Uterus (tissue), 4 donors: ENCODE measurements around the gene LPP. TPM values are rescaled to one million over a fixed set of nuclear protein-coding genes. Genes with fewer than 3 reads are reported as not detected.

ENCODE experiments used
- DNase-seq, 2 donors: peaks; one replicate each; pipeline ENCODE4 v3.0.0-alpha.2; 2019 to 2020
- H3K27ac ChIP-seq, 2 donors: fragments of 200-600 bp; sonication (generic); 1 replicate in 1 of 2; 2 replicates in 1 of 2; pipeline ENCODE4 v1.5.1; 2016 to 2018
- H3K27me3 ChIP-seq, 2 donors: fragments of 200-600 bp; sonication (generic); one replicate each; pipeline ENCODE4 v1.5.1; 2018 to 2019; ENCODE audit warnings: control low read depth in 1 of 2
- H3K36me3 ChIP-seq, 2 donors: fragments of 200-600 bp; sonication (generic); one replicate each; pipeline ENCODE4 v1.5.1; 2019; ENCODE audit warnings: control low read depth in 1 of 2
- H3K4me1 ChIP-seq, 2 donors: fragments of 200-600 bp; sonication (generic); one replicate each; pipeline ENCODE4 v1.5.1; 2018 to 2019; ENCODE audit warnings: control low read depth in 1 of 2
- H3K4me3 ChIP-seq, 2 donors: fragments of 200-600 bp; sonication (generic); 1 replicate in 1 of 2; 2 replicates in 1 of 2; pipeline ENCODE4 v1.5.1; 2018 to 2019; ENCODE audit warnings: mild to moderate bottlenecking in 1 of 2
- H3K9me3 ChIP-seq, 2 donors: fragments of 200-600 bp; sonication (generic); one replicate each; pipeline ENCODE4 v1.5.1; 2019; ENCODE audit warnings: control low read depth in 1 of 2
- CTCF ChIP-seq, 4 experiments: fragments of 200-600 bp in 2 of 4; fragments of 450-650 bp in 2 of 4; sonication (generic) in 2 of 4; IDR thresholded peaks; one replicate each; pipeline ENCODE4 v1.5.1; 2016 to 2019; ENCODE audit warnings: antibody characterized with exemption in 4 of 4, mild to moderate bottlenecking in 2 of 4, moderate library complexity in 1 of 4
- POLR2A ChIP-seq, 2 donors: fragments of 450-650 bp; IDR thresholded peaks; one replicate each; pipeline ENCODE4 v1.6.1; 2016; ENCODE audit warnings: antibody characterized with exemption in 2 of 2, mild to moderate bottlenecking in 1 of 2, moderate library complexity in 1 of 2
- intact Hi-C: fragments of 100-400 bp; cut with DNase I; formaldehyde crosslinking; loops from one replicate; pipeline ENCODE4 v1.15.1; 2023; ENCODE audit warnings: low total_unique reads
- total RNA-seq, 4 donors: library from RNA; depleted of rRNA in 3 of 4; stranded (reverse); fragments of >200 nt in 3 of 4; gene quantifications; one replicate each; pipeline versions ENCODE4 v1.1.0 to v1.2.4, GENCODE V29; 2014 to 2023
- donor health status: DM: yes; HTN: yes; CAD: no.

The LPP gene
- total RNA-seq, 4 donors from 2014 or later: 180 to 1,374 (median 712) TPM

- Histone ChIP-seq H3K27ac (no peak overlapping the region), H3K4me1 (peaks cover 0 to 4% of the 10 kb centered on the region in 2 donors), H3K36me3 (no peaks in the 10 kb centered on the region), H3K27me3 (no peaks in the 10 kb centered on the region), H3K9me3 (no peaks in the 10 kb centered on the region), H3K4me3 (no peak overlapping the region)
- intact Hi-C loops: no loop called here
- TF ChIP-seq CTCF (IDR thresholded peaks at IDR 0.05): no peak
- TF ChIP-seq POLR2A (IDR thresholded peaks at IDR 0.05): no peak
- DNase-seq: no peak
Observed at GRCh38 chr3:188490416-188490815, 336.5 kb downstream of the LPP start.

GRCh38 chr3:188491276-188491687, 337.3 kb downstream of the LPP start:
- peaks cover 0 to 4% of the 10 kb centered on the region in 2 donors for H3K4me1 ChIP-seq
- H3K36me3 ChIP-seq: no peaks in the 10 kb centered on the region
- no peak for TF ChIP-seq CTCF (IDR thresholded peaks at IDR 0.05)
- no peak for TF ChIP-seq POLR2A (IDR thresholded peaks at IDR 0.05)
- H3K27ac ChIP-seq: peak overlapping the region in 1 of 2 donors; percentile 34
- DNase-seq: no peak
- intact Hi-C loops: no loop called here
- no peaks in the 10 kb centered on the region for H3K27me3 ChIP-seq
- H3K4me3 ChIP-seq: no peak overlapping the region
- H3K9me3 ChIP-seq: no peaks in the 10 kb centered on the region

GRCh38 chr3:188496390-188496789, 342.4 kb downstream of the LPP start:
- intact Hi-C loops: no loop called here
- H3K9me3 ChIP-seq: no peaks in the 10 kb centered on the region
- H3K27ac ChIP-seq: no peak overlapping the region
- no peak overlapping the region for H3K4me3 ChIP-seq
- peaks cover 0 to 2% of the 10 kb centered on the region in 2 donors for H3K4me1 ChIP-seq
- no peaks in the 10 kb centered on the region for H3K36me3 ChIP-seq
- H3K27me3 ChIP-seq: no peaks in the 10 kb centered on the region
- TF ChIP-seq POLR2A (IDR thresholded peaks at IDR 0.05) (no peak), CTCF (IDR thresholded peaks at IDR 0.05) (no peak)
- DNase-seq: no peak

- no peak for TF ChIP-seq CTCF (IDR thresholded peaks at IDR 0.05)
- no peak for TF ChIP-seq POLR2A (IDR thresholded peaks at IDR 0.05)
- no peaks in the 10 kb centered on the region for H3K4me1 ChIP-seq
- DNase-seq: no peak
- H3K4me3 ChIP-seq: no peak overlapping the region
- intact Hi-C loops: no loop called here
- H3K9me3 ChIP-seq: no peaks in the 10 kb centered on the region
- no peak overlapping the region for H3K27ac ChIP-seq
- no peaks in the 10 kb centered on the region for H3K36me3 ChIP-seq
- no peaks in the 10 kb centered on the region for H3K27me3 ChIP-seq
Observed at GRCh38 chr3:188497021-188497420, 343.1 kb downstream of the LPP start.

- H3K36me3 ChIP-seq: no peaks in the 10 kb centered on the region
- H3K27me3 ChIP-seq: no peaks in the 10 kb centered on the region
- no peak overlapping the region for H3K4me3 ChIP-seq
- H3K4me1 ChIP-seq: no peaks in the 10 kb centered on the region
- peaks cover 3 to 14% of the 10 kb centered on the region in 2 donors for H3K9me3 ChIP-seq
- no peak for DNase-seq
- intact Hi-C loops: no loop called here
- TF ChIP-seq CTCF (IDR thresholded peaks at IDR 0.05) (no peak), POLR2A (IDR thresholded peaks at IDR 0.05) (no peak)
- no peak overlapping the region for H3K27ac ChIP-seq
Observed at GRCh38 chr3:188503647-188504046, 349.7 kb downstream of the LPP start.
